ENCODE measurements around the gene THRB. TPM values are rescaled to one million over a fixed set of nuclear protein-coding genes. Genes with fewer than 3 reads are reported as not detected.

The THRB gene
- total and polyA plus RNA-seq, 2 experiments from 2014 or later = 3.3 to 5.1 TPM

DNA sequence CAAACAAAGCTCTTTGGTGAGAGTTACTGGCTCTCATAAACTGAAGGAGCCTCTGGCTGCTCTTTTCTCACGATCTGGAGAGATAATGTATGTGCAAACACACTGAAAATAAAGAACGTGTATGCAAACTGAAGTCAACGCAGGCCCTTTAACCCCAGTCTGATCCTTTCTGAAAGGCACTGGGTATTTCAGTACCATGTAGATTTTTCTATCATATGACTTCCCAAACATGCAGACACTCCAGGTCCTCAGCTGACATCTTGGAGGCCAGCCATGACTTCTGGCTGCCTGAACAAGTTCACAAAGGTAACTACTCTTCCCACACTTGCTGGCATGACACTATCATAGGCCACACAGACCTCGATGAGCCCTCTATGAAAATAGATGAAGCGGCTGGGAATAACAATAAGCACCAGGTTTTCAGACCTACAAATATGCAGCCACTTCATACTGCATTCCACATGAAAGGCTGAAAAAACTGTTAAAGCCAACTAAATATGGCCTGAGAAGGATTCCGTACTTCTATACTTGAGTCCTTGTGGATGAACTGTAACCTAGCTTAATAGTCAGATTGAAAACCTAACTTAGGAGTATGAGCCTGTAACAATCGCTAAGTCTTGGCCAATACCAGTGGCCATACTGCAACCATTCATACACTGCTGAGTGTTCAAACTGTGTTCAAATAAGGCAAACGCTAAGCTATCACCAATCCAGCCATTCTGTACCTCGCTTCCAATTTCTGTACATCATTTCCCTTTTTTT, 121.3 kb downstream of the THRB start:
- no peaks in the 10 kb centered on the region for H4K20me1 ChIP-seq (ENCODE audit: insufficient read depth)
- H2AFZ ChIP-seq = no peak overlapping the region
- H3K4me2 ChIP-seq (ENCODE audit: unreplicated experiment) = no peak overlapping the region
- TF ChIP-seq EZH2phosphoT487 (IDR thresholded peaks at IDR 0.05; ENCODE audit: insufficient read depth, low read depth) (no peak), EZH2 (IDR thresholded peaks at IDR 0.05; ENCODE audit: insufficient read depth, poor library complexity, severe bottlenecking) (no peak)
- H3K4me3 ChIP-seq = no peak overlapping the region
- in situ Hi-C loops (cut with MboI) = no loop called here
- no peaks in the 10 kb centered on the region for H3K36me3 ChIP-seq (ENCODE audit: low read depth)
- H3K9me2 ChIP-seq (ENCODE audit: insufficient read depth) = no peaks in the 10 kb centered on the region
- H3K27me3 ChIP-seq (replicated peaks; ENCODE audit: insufficient read depth) = no peaks in the 10 kb centered on the region
- no peaks in the 10 kb centered on the region for H3K4me1 ChIP-seq (ENCODE audit: insufficient read depth)
- 93 to 94% methylated on average over 9 of the region's 9 CpGs for WGBS, 2 experiments (ENCODE audit: low coverage in 1 of 2, low lambda C conversion rate in 2 of 2, missing lambda C conversion rate in 2 of 2)
- H3F3A ChIP-seq (ENCODE audit: insufficient read depth) = no peaks in the 10 kb centered on the region
- no peak overlapping the region for H3K9ac ChIP-seq
- H3K9me3 ChIP-seq (ENCODE audit: low read depth) = no peaks in the 10 kb centered on the region
- H3K27ac ChIP-seq = no peak overlapping the region
- DNase-seq = no peak
- no peaks in the 10 kb centered on the region for H3K79me2 ChIP-seq (ENCODE audit: insufficient read depth)

- Histone ChIP-seq H3K9ac (no peak overlapping the region), H3K79me2 (ENCODE audit: insufficient read depth) (no peaks in the 10 kb centered on the region), H3K27me3 (replicated peaks; ENCODE audit: insufficient read depth) (no peaks in the 10 kb centered on the region), H3K4me2 (ENCODE audit: unreplicated experiment) (no peak overlapping the region), H3K4me1 (ENCODE audit: insufficient read depth) (no peaks in the 10 kb centered on the region), H3K9me3 (ENCODE audit: low read depth) (no peaks in the 10 kb centered on the region), H3K27ac (no peak overlapping the region), H3K9me2 (ENCODE audit: insufficient read depth) (no peaks in the 10 kb centered on the region), H3F3A (ENCODE audit: insufficient read depth) (no peaks in the 10 kb centered on the region), H3K36me3 (ENCODE audit: low read depth) (no peaks in the 10 kb centered on the region), H2AFZ (no peak overlapping the region), H3K4me3 (no peak overlapping the region), H4K20me1 (ENCODE audit: insufficient read depth) (no peaks in the 10 kb centered on the region)
- TF ChIP-seq EZH2 (IDR thresholded peaks at IDR 0.05; ENCODE audit: insufficient read depth, poor library complexity, severe bottlenecking) = no peak
- TF ChIP-seq EZH2phosphoT487 (IDR thresholded peaks at IDR 0.05; ENCODE audit: insufficient read depth, low read depth) = no peak
- in situ Hi-C loops (cut with MboI) = no loop called here
- 70 to 75% methylated on average over 3 of the region's 3 CpGs for WGBS, 2 experiments (ENCODE audit: low coverage in 1 of 2, low lambda C conversion rate in 2 of 2, missing lambda C conversion rate in 2 of 2)
- DNase-seq = no peak
Measured at GRCh38 chr3:24372559-24373197, 122.0 kb downstream of the THRB start.

DNA sequence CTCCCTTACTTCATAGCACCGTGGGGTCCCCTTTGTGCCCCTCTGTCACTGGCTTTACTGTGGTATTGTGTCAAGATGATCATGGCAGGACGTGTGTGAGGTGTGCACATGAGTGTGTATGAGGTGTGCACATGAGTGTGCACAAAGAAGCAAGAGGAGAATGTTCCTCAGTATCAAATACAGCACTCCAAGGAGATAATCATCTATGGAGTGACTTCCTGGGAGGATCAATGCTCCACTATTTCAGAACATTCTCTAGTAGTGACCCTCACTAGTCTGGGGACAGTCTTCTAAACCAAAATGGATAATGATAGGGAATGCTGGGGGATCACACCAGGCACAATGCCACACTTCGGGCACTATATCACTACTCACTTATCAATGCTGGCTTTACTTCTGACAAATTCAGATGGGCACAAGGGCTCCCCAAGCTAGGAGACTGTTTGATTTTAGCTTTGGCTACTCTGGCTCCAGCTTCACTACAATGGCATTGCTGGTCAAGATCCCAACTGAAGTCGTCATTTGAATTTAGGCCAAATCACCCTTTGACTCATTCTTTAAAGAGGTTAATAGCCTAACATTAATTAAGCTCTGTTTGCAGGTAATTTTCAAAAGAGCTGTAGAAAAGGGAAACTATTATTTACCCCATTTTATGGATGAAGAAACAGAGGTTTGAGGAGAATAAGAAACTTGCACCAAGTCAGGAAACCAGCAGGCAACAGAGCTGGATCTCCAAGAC, 124.1 kb downstream of the THRB start:
- Histone ChIP-seq H2AFZ (no peak overlapping the region), H3K27me3 (replicated peaks; ENCODE audit: insufficient read depth) (no peaks in the 10 kb centered on the region), H3K9me3 (ENCODE audit: low read depth) (no peaks in the 10 kb centered on the region), H3K27ac (no peak overlapping the region), H3K79me2 (ENCODE audit: insufficient read depth) (no peaks in the 10 kb centered on the region), H3K4me1 (ENCODE audit: insufficient read depth) (peaks cover 4% of the 10 kb centered on the region), H3F3A (ENCODE audit: insufficient read depth) (no peaks in the 10 kb centered on the region), H3K9me2 (ENCODE audit: insufficient read depth) (no peaks in the 10 kb centered on the region), H3K4me2 (ENCODE audit: unreplicated experiment) (no peak overlapping the region), H3K9ac (no peak overlapping the region), H3K4me3 (no peak overlapping the region), H3K36me3 (ENCODE audit: low read depth) (no peaks in the 10 kb centered on the region), H4K20me1 (ENCODE audit: insufficient read depth) (no peaks in the 10 kb centered on the region)
- no peak for DNase-seq
- 81 to 86% methylated on average over 4 of the region's 4 CpGs for WGBS, 2 experiments (ENCODE audit: low coverage in 1 of 2, low lambda C conversion rate in 2 of 2, missing lambda C conversion rate in 2 of 2)
- no peak for TF ChIP-seq EZH2 (IDR thresholded peaks at IDR 0.05; ENCODE audit: insufficient read depth, poor library complexity, severe bottlenecking)
- no peak for TF ChIP-seq EZH2phosphoT487 (IDR thresholded peaks at IDR 0.05; ENCODE audit: insufficient read depth, low read depth)
- in situ Hi-C loops (cut with MboI) = no loop called here

DNA sequence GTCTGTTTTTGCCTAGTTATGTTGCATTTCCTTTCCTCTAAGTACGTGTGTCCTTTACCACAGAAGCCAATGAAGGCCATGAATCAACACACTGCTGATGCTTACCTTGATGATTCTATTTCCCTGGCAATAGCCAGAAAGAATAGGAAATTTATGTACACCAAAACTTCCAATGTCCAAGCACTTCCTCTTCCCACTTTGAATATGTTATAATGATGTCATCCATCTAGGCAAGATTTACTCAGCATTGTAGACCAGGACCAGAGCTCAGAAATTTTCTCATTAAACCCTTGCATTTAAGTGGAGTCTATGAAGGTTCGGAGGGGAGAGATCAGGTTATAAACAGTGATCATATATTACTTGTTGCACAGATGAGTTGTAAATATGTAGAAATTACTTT, 126.0 kb downstream of the THRB start:
- H3K27me3 ChIP-seq (replicated peaks; ENCODE audit: insufficient read depth) = no peaks in the 10 kb centered on the region
- in situ Hi-C loops (cut with MboI) = no loop called here

More for the DNA sequence above, 126.0 kb downstream of the THRB start:
- Histone ChIP-seq H3K4me1 (ENCODE audit: insufficient read depth) (peaks cover 15% of the 10 kb centered on the region), H4K20me1 (ENCODE audit: insufficient read depth) (no peaks in the 10 kb centered on the region), H3K4me2 (ENCODE audit: unreplicated experiment) (no peak overlapping the region), H3F3A (ENCODE audit: insufficient read depth) (peaks cover 7% of the 10 kb centered on the region; the same call in 1 of the 2 replicates), H3K4me3 (no peak overlapping the region), H2AFZ (no peak overlapping the region), H3K79me2 (ENCODE audit: insufficient read depth) (no peaks in the 10 kb centered on the region), H3K36me3 (ENCODE audit: low read depth) (no peaks in the 10 kb centered on the region), H3K27ac (no peak overlapping the region), H3K9me3 (ENCODE audit: low read depth) (no peaks in the 10 kb centered on the region), H3K9ac (no peak overlapping the region), H3K9me2 (ENCODE audit: insufficient read depth) (no peaks in the 10 kb centered on the region)
- WGBS, 2 experiments (ENCODE audit: low coverage in 1 of 2, low lambda C conversion rate in 2 of 2, missing lambda C conversion rate in 2 of 2) = 46 to 47% methylated on average over 2 of the region's 2 CpGs
- TF ChIP-seq EZH2phosphoT487 (IDR thresholded peaks at IDR 0.05; ENCODE audit: insufficient read depth, low read depth) = no peak
- no peak for TF ChIP-seq EZH2 (IDR thresholded peaks at IDR 0.05; ENCODE audit: insufficient read depth, poor library complexity, severe bottlenecking)
- no peak for DNase-seq

All from GM23248 (cell line).